ENCODE measurements around the gene AWAT2.

Gene AWAT2

DNA sequence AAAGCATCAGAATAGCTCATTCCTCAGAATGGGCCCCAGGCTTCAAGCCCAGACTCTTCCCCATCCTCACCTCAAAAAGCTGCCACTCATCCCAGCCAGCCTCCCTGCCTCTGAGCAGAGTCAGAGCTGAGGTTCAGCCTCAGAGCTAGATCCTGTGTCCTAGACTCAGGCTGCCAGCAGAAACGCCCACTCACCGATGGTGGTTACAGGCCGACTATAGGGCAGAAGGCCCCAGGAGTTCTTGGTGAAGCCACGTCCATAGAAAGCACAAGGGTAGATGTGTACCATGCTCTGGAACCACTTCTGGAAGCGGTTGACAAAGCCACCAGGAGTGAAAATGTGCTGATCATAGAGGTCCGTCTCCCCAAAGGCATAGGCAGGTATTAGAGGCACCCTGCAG is 7.7 kb downstream of the AWAT2 start:
- Histone ChIP-seq H3K9me3 (ENCODE audit: insufficient read depth, low read length) (no peaks in the 10 kb centered on the region), H3K27me3 (ENCODE audit: low read depth, low read length) (no peaks in the 10 kb centered on the region), H2AFZ (ENCODE audit: low read depth, low read length) (no peak overlapping the region), H3K4me2 (ENCODE audit: low read length) (no peak overlapping the region), H3K4me3 (ENCODE audit: low read length) (no peak overlapping the region), H3K27ac (ENCODE audit: low read length) (no peak overlapping the region), H3K4me1 (ENCODE audit: low read length) (no peaks in the 10 kb centered on the region), H4K20me1 (ENCODE audit: insufficient read depth, low read length) (no peaks in the 10 kb centered on the region), H3K79me2 (ENCODE audit: low read length) (no peaks in the 10 kb centered on the region), H3K36me3 (replicated peaks; ENCODE audit: low read depth, low read length) (no peaks in the 10 kb centered on the region), H3K9ac (ENCODE audit: low read length) (no peak overlapping the region)
- TF ChIP-seq EZH2phosphoT487 (IDR thresholded peaks at IDR 0.05; ENCODE audit: low read depth), result no peak
- TF ChIP-seq, protein P1, sequence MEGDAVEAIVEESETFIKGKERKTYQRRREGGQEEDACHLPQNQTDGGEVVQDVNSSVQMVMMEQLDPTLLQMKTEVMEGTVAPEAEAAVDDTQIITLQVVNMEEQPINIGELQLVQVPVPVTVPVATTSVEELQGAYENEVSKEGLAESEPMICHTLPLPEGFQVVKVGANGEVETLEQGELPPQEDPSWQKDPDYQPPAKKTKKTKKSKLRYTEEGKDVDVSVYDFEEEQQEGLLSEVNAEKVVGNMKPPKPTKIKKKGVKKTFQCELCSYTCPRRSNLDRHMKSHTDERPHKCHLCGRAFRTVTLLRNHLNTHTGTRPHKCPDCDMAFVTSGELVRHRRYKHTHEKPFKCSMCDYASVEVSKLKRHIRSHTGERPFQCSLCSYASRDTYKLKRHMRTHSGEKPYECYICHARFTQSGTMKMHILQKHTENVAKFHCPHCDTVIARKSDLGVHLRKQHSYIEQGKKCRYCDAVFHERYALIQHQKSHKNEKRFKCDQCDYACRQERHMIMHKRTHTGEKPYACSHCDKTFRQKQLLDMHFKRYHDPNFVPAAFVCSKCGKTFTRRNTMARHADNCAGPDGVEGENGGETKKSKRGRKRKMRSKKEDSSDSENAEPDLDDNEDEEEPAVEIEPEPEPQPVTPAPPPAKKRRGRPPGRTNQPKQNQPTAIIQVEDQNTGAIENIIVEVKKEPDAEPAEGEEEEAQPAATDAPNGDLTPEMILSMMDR (IDR thresholded peaks at IDR 0.05; ENCODE audit: low read depth, low read length), result no peak

DNA sequence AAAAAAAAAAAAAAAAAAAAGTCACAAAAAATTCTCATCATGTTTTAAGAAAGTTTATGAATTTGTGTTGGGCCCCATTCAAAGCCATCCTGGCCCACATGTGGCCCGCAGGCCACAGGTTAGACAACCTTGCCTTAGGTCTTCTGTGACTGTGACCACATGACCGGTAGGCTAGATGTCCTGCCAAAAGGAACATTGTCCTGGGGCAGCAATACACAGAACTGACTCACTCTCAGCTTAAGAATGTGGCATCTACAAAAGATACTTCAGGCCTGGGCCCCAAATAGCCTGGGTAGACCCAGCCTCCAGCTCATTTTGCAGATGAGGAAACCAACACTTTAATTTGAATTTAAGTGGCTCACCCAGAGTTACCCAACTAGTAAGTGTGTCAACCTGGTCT is 10.0 kb downstream of the AWAT2 start:
- Histone ChIP-seq H3K4me1 (ENCODE audit: low read length) (no peaks in the 10 kb centered on the region), H3K4me2 (ENCODE audit: low read length) (no peak overlapping the region), H3K9me3 (ENCODE audit: insufficient read depth, low read length) (no peaks in the 10 kb centered on the region), H2AFZ (ENCODE audit: low read depth, low read length) (no peak overlapping the region), H4K20me1 (ENCODE audit: insufficient read depth, low read length) (no peaks in the 10 kb centered on the region), H3K4me3 (ENCODE audit: low read length) (no peak overlapping the region), H3K9ac (ENCODE audit: low read length) (no peak overlapping the region), H3K27ac (ENCODE audit: low read length) (no peak overlapping the region), H3K36me3 (replicated peaks; ENCODE audit: low read depth, low read length) (no peaks in the 10 kb centered on the region), H3K79me2 (ENCODE audit: low read length) (no peaks in the 10 kb centered on the region), H3K27me3 (ENCODE audit: low read depth, low read length) (no peaks in the 10 kb centered on the region)
- TF ChIP-seq, protein P1 (IDR thresholded peaks at IDR 0.05; ENCODE audit: low read depth, low read length), result no peak
- no peak for TF ChIP-seq EZH2phosphoT487 (IDR thresholded peaks at IDR 0.05; ENCODE audit: low read depth)

DNA sequence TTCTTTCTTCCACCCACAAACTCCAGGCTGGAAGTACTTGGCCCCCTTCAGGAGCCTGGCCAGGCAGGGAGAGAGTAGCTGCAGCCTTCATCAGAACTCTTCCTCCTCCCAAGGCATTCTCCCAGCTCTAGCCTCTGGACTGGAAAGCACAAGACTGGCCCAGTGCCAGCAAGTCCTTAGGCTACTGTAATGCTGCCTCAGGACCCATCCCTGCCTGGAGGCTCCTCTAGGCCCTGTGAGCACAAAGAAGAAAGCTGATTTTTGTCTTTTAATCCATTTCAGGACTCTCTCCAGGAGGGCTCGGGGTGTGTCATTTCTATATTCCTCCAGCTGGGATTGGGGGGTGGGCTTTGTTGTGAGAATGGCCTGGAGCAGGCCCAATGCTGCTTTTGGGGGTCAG is 10.8 kb downstream of the AWAT2 start:
- no peak overlapping the region for H3K4me3 ChIP-seq (ENCODE audit: low read length)
- H3K4me2 ChIP-seq (ENCODE audit: low read length), result no peak overlapping the region
- no peak overlapping the region for H2AFZ ChIP-seq (ENCODE audit: low read depth, low read length)
- no peak overlapping the region for H3K9ac ChIP-seq (ENCODE audit: low read length)
- H3K9me3 ChIP-seq (ENCODE audit: insufficient read depth, low read length), result no peaks in the 10 kb centered on the region
- H3K27me3 ChIP-seq (ENCODE audit: low read depth, low read length), result no peaks in the 10 kb centered on the region
- no peak overlapping the region for H3K27ac ChIP-seq (ENCODE audit: low read length)
- H3K4me1 ChIP-seq (ENCODE audit: low read length), result no peaks in the 10 kb centered on the region
- TF ChIP-seq, protein P1 (IDR thresholded peaks at IDR 0.05; ENCODE audit: low read depth, low read length), result no peak
- no peak for TF ChIP-seq EZH2phosphoT487 (IDR thresholded peaks at IDR 0.05; ENCODE audit: low read depth)
- no peaks in the 10 kb centered on the region for H3K36me3 ChIP-seq (replicated peaks; ENCODE audit: low read depth, low read length)
- H4K20me1 ChIP-seq (ENCODE audit: insufficient read depth, low read length), result no peaks in the 10 kb centered on the region
- H3K79me2 ChIP-seq (ENCODE audit: low read length), result no peaks in the 10 kb centered on the region

DNA sequence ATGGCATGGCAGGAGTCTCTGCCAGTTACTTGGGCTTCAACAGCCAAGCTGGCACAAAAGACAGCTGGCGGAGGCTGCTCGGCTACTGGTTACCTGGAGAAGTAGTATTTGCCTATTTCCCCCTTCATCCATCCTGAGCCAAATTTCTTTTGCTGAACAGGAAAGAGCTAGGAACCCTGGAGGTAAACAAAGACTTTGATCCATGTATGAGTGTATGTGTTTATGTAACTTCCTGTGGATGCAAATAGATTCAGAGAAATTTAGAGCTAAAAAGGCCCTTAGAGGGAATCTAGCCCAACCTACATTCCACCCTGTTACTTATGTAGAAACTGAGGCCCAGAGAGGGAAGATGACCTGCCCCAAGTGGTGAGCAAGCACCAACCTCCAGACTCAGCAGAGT is 11.2 kb downstream of the AWAT2 start:
- Histone ChIP-seq H2AFZ (ENCODE audit: low read depth, low read length) (no peak overlapping the region), H3K36me3 (replicated peaks; ENCODE audit: low read depth, low read length) (no peaks in the 10 kb centered on the region), H3K4me1 (ENCODE audit: low read length) (no peaks in the 10 kb centered on the region), H3K4me2 (ENCODE audit: low read length) (no peak overlapping the region), H3K4me3 (ENCODE audit: low read length) (no peak overlapping the region), H3K27me3 (ENCODE audit: low read depth, low read length) (no peaks in the 10 kb centered on the region), H3K79me2 (ENCODE audit: low read length) (no peaks in the 10 kb centered on the region), H3K9ac (ENCODE audit: low read length) (no peak overlapping the region), H3K27ac (ENCODE audit: low read length) (no peak overlapping the region), H3K9me3 (ENCODE audit: insufficient read depth, low read length) (no peaks in the 10 kb centered on the region), H4K20me1 (ENCODE audit: insufficient read depth, low read length) (no peaks in the 10 kb centered on the region)
- TF ChIP-seq EZH2phosphoT487 (IDR thresholded peaks at IDR 0.05; ENCODE audit: low read depth), result no peak
- TF ChIP-seq, protein P1 (IDR thresholded peaks at IDR 0.05; ENCODE audit: low read depth, low read length), result no peak

All from OCI-LY3 (cell line).